IPS DF 19.7 (cell line): Measurements from ENCODE around the gene PLK1.
"Not testable (repeated sequence)": the region's sequence is repeated elsewhere in the genome, so short reads cannot be mapped to it uniquely, and the experiment has no call there.

Experiments
- DNase-seq: peaks from one replicate; pipeline ENCODE4 v3.0.0-alpha.2; 2013; ENCODE audit warnings: low read depth, low spot score

PLK1 gene

GRCh38 chr16:23709536-23709935, 30.8 kb downstream of the PLK1 start:
- DNase-seq, result no peak

DNA sequence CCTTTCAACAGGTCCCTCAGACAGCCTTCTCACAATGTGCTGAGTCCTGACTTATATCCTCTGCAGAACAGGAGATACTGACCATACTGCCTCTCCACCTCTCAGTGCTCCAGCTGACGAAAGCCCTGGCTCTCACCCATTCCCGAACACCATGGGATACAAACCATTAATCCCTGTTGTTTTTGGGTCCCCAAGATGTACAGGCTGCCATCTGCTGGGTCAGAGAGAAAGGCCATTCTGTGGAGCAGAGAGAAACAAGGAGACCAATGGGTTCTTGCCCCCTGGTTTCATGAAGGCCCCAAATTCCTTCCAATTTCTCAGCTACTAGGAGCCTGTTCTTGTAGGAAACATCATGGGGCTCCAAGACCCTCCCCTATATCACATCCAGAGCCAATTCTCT, 31.3 kb downstream of the PLK1 start:
- DNase-seq, result no peak

- DNase-seq, result no peak
Measured at GRCh38 chr16:23710504-23710903, 31.8 kb downstream of the PLK1 start.

DNA sequence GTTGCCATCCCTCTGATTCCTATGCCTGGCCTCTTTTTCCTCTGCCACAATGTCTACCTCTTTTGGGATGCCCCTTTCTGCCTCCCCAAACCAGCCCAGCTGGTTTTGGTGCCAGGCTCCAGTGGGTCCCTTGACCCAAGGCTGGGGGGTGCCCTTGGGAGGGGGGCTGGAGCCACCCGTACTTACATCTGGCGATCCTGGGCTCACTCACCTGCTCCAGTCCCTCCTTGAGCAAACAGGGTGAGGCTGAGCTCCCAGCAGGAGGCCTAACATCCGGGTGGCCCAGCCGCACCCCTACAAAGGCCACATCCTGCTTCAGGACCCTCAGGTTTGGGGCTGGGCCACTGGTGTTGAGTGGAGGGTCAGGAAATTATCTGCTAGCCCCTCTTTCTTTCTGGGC, 33.1 kb downstream of the PLK1 start:
- no peak for DNase-seq

DNA sequence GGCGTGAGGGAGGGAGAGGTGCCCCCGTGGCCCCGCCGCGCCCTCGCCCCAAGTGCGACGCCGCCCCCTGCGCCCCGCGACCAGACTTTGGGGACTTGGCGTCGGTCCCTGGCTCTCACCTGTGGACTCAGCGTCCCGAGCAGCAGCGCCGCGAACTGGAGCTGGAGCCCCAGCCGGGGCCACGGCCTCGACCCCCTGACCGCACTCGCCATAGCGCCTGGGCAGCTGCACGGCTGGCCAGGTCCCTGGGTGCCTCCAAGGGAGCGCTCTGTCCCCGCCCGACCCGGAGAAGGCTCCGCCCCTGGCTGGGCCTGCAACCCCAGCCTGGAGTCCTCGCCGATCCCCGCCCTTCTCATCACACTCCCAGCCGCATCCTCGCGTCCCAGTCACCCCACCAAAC, 34.3 kb downstream of the PLK1 start, which contains the start of gene ERN2:
ERN2 (minus strand) TSS at position 247 of the 400 bp plus-strand sequence; CDS start at position 212, 35 bp downstream.
- DNase-seq, result no peak

GRCh38 chr16:23716484-23716883, 37.8 kb downstream of the PLK1 start:
- DNase-seq, result no peak

GRCh38 chr16:23722613-23723240, 44.0 kb downstream of the PLK1 start:
- DNase-seq, result not testable (repeated sequence)

DNA sequence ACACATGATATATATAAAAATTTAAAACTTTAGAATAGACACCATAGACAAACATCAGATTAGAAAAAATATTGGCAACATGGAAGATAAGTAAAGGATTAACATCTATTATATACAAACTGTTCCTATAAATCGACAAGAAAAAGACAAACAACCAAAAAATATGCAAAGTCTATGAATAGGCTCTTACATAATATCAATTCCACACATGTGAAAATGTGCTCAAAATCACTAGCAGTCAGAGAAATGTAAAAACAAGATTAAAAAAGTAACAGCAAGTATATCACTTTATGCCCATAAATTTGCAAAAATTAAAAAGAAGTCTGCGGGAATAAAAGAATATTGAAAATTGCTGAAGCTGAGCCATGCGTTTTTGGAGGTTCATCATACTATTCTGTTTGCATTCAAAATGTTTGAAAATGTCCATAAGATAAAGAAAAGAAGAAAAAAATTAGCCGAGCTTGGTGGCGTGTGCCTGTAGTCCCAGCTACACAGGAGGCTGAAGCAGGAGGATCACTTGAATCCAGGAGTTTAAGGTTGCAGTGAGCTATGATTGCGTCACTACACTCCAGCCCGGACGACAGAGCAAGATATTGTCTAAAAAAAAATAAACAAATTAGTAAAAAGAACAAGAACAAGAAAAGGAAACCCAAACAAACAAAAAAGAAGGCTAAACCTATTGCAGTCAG, 45.6 kb downstream of the PLK1 start:
- DNase-seq, result no peak

DNA sequence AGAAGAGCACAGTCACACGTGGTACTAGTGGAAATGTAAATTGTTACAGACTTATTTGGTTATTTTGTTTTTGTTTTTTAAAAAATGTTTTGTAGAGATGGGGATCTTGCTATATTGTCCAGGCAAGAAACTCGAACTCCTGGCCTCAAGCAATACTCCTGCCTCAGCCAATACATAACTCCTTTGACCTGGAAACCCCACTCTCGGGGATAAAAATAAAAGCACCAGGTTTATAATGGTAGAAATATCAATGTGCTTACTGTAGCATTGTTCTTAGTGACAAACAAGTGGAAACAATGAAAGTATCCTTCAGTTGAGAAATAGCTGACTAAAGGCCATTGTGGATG, 46.1 kb downstream of the PLK1 start:
- DNase-seq, result no peak

DNA sequence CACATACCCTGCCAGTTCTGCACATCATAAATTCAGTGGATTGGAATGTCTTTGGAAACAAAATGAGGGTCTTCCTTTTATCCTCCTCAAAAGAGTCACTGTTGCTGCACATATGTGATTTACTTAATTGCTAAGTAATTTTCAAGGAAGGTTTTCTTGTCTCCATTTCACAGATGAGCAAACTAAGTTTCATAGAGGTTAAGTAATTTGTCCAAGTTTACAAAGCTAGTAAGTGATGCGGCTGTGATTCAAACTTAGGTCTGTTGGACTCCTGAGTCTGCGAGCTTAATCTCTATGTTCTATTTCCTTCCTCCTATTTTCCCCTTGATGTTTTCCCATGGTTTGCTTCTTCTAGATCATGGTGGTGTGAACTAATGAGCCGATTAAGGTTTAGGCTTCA, 48.0 kb downstream of the PLK1 start:
- no peak for DNase-seq

GRCh38 chr16:23728112-23728477, 49.4 kb downstream of the PLK1 start:
- no peak for DNase-seq

DNA sequence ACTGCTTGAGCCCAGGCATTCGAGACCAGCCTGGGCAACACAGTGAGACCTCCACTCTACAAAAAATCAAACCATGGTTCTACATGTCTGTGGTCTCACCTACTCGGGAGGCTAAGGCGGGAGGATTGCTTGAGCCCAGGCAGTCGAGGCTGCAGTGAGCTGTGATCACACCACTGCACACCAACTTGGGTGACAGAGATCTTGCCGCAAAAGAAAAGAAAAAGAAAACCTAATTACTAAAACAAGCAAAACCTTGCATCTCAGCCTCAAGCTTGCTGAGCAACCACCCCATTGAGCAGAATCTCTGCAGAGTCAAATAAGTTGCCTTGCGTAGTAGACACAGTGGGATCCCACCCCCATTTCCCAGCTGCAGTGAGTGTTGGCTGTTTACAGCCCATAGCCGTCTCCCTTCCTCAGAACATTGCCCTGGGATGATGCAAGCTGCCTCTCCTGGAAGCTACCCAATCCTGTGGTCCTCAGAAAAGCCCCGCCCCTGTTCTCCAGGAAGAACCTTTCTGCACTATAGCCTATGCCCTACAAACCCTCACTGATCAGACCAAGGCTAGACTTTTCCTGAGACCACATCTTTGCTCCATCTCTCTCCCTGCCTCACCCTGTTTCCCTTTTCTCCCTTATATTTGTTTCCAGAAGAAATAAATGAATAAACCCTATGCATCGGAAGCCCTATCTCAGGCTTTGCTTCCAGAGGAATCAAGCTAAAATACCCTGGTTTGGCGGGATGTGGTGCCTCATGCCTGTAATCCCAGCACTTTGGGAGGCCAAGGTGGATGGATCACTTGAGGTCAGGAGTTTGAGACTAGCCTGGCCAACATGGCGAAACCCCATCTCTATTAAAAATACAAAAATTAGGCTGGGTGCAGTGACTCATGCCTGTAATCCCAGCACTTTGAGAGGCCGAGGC, 51.1 kb downstream of the PLK1 start:
- peak; percentile 54 for DNase-seq

DNA sequence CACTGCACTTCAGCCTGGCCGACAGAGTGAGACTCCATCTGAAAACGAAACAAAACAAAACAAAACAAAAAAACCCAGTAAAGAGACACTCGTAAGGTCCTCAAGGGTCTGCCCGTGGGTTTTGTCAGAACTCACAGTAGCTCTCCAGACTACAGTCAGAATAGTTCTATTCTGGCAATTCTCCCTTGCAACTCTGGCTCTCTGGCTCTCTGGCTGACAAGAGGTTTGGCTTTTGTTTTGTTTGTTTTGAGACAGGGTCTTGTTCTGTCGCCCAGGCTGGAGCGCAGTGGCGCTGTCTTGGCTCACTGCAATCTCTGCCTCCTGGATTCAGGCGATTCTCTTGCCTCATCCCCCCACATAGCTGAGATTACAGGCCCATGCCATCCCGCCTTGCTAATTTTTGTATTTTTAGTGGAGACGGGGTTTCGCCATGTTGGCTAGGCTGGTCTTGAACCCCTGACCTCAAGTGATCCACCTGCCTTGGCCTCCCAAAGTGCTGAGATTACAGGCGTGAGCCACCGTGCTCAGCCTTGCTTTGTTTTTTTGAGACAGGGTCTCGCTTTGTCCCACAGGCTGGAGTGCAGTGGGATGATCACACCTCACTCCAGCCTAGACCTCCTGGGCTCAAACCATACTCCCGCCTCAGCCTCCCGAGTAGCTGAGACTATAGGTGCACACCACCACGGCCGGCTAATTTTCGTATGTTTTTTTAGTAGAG, 55.6 kb downstream of the PLK1 start:
- no peak for DNase-seq

DNA sequence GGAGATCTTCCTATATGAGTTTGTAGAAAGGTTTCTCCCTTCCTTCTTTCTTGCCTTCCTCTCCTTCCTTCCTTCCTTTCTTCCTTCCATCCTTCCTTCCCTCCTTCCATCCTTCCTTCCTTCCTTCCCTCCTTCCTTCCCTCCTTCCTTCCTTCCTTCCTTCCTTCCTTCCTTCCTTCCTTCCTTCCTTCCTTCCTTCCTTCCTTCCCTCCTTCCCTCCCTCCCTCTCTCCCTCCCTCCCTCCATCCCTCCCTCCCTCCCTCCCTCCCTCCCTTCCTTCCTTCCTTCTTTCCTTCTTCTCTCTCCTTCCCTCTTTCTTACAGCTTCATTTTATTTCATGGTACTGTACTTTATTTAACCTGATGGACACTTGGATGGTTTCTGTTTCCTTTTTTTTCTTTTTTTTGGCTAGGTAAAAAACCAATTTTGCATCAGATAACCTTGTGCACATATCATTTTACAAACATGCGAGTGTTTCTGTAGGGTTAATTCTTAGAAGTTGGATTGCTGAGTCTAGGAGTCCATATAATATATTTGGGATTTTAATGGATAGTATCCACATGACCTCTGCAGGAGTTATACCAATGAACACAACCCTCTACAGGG, 58.8 kb downstream of the PLK1 start:
- not testable (repeated sequence) for DNase-seq

- DNase-seq, result no peak
Measured at GRCh38 chr16:23739516-23739915, 60.8 kb downstream of the PLK1 start.
